Uterus (tissue), 2 donors: Measurements from ENCODE around the gene TPPP.

ENCODE experiments used
- POLR2A ChIP-seq, 2 donors: fragments of 450-650 bp; IDR thresholded peaks; one replicate each; pipeline ENCODE4 v1.6.1; 2016; ENCODE audit warnings: antibody characterized with exemption in 2 of 2, mild to moderate bottlenecking in 1 of 2, moderate library complexity in 1 of 2
- TF ChIP-seq, protein P1 (sequence below), 4 experiments: fragments of 200-600 bp in 2 of 4; fragments of 450-650 bp in 2 of 4; sonication (generic) in 2 of 4; IDR thresholded peaks; one replicate each; pipeline ENCODE4 v1.5.1; 2016 to 2019; ENCODE audit warnings: antibody characterized with exemption in 4 of 4, mild to moderate bottlenecking in 2 of 4, moderate library complexity in 1 of 4

DNA sequence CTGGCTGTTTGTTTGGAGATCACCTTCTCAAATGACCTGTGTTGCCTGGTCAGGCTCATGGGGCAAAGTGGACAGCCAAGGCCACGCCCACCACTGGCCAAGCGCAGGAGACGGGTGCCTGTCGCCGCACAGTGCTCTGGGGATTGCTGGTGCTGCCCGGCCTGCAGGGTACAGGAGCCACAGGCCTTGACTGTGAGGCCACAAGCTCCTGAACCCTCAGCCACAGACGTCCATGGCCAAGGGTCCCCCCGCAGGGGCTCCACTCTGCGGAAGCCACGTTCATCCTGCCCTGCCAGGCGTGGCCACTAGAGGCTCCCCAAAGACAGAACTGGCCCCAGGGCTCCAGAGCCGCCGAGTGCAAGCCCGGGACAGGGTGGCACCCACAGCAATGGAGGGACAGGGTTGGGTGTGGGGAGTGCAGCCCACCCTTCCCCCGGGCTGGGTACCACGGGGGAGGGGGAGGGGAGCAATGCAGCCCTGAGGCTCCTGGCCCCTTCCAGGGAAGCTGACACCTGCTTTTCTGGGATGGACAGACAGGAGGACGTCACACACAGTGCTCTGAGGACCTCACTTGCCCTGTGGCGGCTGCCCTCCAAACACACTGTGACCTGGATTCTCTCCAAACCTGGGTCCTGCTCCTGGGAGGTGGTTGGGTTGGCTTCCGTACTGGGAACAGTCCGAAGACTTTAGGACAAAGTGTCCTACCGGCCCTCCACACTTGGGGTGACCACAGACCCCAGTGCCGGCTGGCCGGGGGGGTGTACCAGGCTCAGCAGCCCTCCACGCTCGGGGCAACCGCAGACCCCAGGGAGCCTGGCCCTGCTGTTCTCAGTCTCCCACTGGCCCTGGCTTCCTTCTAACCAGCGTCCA lies 21.5 kb downstream of the TPPP start:
- TF ChIP-seq POLR2A (IDR thresholded peaks at IDR 0.05), result no peak
- TF ChIP-seq, protein P1, sequence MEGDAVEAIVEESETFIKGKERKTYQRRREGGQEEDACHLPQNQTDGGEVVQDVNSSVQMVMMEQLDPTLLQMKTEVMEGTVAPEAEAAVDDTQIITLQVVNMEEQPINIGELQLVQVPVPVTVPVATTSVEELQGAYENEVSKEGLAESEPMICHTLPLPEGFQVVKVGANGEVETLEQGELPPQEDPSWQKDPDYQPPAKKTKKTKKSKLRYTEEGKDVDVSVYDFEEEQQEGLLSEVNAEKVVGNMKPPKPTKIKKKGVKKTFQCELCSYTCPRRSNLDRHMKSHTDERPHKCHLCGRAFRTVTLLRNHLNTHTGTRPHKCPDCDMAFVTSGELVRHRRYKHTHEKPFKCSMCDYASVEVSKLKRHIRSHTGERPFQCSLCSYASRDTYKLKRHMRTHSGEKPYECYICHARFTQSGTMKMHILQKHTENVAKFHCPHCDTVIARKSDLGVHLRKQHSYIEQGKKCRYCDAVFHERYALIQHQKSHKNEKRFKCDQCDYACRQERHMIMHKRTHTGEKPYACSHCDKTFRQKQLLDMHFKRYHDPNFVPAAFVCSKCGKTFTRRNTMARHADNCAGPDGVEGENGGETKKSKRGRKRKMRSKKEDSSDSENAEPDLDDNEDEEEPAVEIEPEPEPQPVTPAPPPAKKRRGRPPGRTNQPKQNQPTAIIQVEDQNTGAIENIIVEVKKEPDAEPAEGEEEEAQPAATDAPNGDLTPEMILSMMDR (IDR thresholded peaks at IDR 0.05), result peak; percentile 78 to 91 (median 90)
